Large intestine (tissue), 3 donors: ENCODE results near the gene TWSG1. TPM values are rescaled to one million over a fixed set of nuclear protein-coding genes. Genes with fewer than 3 reads are reported as not detected.

Experiments
- DNase-seq, 2 donors: peaks; one replicate each; pipeline versions ENCODE4 v3.0.0 to v3.0.0-alpha.2; 2013
- H3K27ac ChIP-seq: one replicate; pipeline ENCODE4 v1.5.1; 2013; ENCODE audit warnings: low read length
- H3K27me3 ChIP-seq: 2 replicates; pipeline ENCODE4 v1.6.1; 2013; ENCODE audit warnings: low read length; ENCODE audit not compliant: control insufficient read depth, insufficient read depth
- H3K36me3 ChIP-seq: 2 replicates; pipeline ENCODE4 v1.6.1; 2013; ENCODE audit warnings: low read length; ENCODE audit not compliant: control insufficient read depth, insufficient read depth
- H3K4me1 ChIP-seq: one replicate; pipeline ENCODE4 v1.6.1; 2013; ENCODE audit warnings: low read length; ENCODE audit not compliant: control insufficient read depth, insufficient read depth
- H3K4me3 ChIP-seq: one replicate; pipeline ENCODE4 v1.5.1; 2013; ENCODE audit warnings: low read length
- H3K9me3 ChIP-seq: one replicate; pipeline ENCODE4 v1.6.1; 2013; ENCODE audit warnings: mild to moderate bottlenecking, low read depth, low read length, moderate library complexity; ENCODE audit not compliant: control insufficient read depth
- WGBS: methylation state at CpG from one replicate; pipeline ENCODE4 v1.1.5; 2013; ENCODE audit warnings: low lambda C conversion rate; ENCODE audit not compliant: insufficient coverage; 5-methylcytosine and 5-hydroxymethylcytosine counted together
- polyA plus RNA-seq: library from polyadenylated mRNA; unstranded; fragments of 120-200 nt; gene quantifications from one replicate; pipeline ENCODE4 v1.2.1, GENCODE V29; 2013

TWSG1 gene
- polyA plus RNA-seq, 1 donor, result 28.9 TPM

DNA sequence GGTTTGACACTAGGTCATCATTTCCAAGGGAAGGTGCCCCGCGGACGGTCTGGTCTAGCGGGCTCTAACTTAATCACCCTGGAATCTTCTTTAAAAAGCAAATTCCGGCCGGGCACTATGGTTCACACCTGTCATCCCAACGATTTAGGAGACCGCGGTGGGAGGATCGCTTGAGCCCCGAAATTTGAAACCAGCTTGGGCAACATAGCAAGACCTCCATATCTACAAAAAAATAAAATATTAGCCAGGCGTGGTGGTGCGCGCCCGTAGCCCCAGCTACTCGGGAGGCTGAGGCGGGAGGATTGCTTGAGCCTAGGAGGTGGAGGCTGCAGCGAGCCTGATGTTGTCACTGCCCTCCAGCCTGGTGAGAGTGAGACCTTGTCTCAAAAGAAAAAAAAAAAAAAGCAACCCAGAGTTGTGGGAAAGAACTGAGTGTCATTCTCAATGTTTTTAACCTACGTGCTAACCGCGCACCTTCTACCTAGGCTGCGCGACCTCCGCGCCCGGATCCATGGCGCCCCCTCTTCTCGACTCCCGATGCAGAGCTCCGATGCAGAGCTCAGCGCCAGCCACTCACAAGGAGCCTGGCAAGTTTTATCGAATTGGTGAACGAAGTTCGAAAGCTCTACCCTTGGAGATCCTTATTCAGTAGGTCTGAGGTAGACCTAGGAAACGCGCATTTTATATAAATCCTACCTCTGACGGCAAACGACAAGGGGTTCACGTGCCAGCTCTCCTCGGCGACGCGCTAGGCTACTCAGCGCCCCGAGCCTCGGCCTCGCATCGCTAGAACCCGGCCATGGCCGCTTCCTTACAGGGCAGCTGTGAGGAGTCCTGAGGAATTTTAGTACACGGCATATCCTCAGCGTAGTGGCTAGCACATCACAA is 888 bp upstream of the TWSG1 start:
- Histone ChIP-seq H3K4me3 (peak overlapping the region; percentile 56), H3K4me1 (peaks cover 4% of the 10 kb centered on the region), H3K36me3 (peaks cover 2% of the 10 kb centered on the region), H3K9me3 (peaks cover 3% of the 10 kb centered on the region), H3K27me3 (peaks cover 5% of the 10 kb centered on the region), H3K27ac (peak overlapping the region; percentile 60)
- no peak for DNase-seq
- 54% methylated on average over 8 of the region's 52 CpGs for WGBS

DNA sequence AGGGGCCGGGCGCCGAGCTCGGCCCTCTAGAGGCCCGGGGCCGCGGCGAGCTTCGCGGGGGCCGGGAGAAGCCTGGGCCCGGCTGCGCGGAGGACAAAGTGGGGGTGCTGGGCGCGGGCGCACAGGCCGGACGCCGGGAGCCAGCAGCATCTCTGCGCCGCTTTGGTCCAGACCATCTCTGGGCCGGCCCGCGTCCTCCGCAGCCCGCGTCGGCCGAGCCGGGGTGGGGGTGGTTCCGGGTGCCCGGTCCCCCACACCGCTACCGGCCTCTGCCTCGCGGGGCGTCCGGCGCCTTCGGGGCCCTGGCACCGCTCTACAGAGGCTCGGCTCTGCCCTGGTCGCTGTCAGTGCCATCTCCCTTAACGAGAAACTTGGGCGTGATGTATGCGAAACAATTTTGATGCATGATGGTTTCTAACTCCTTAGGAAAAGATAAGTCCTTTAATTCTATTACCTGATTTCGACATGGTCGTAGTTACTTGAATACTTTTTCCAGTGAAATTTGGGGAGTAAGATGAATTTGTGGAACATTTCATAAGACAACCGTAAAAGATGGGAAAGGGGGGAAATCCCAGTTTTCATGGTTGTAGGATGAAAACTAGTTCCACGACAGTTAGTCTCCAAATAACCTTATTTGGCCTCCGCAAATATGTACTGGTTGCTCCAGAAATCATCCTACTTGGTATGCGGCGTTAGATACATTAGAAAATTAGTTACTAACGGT is 562 bp downstream of the TWSG1 start:
- Histone ChIP-seq H3K27me3 (peaks cover 5% of the 10 kb centered on the region), H3K27ac (peak overlapping the region; percentile 14), H3K9me3 (peaks cover 3% of the 10 kb centered on the region), H3K4me3 (peak overlapping the region; percentile 55), H3K36me3 (peaks cover 5% of the 10 kb centered on the region), H3K4me1 (peaks cover 4% of the 10 kb centered on the region)
- DNase-seq, result peak in 1 of 2 donors; percentile 28
- 0% methylated on average over 3 of the region's 55 CpGs for WGBS

DNA sequence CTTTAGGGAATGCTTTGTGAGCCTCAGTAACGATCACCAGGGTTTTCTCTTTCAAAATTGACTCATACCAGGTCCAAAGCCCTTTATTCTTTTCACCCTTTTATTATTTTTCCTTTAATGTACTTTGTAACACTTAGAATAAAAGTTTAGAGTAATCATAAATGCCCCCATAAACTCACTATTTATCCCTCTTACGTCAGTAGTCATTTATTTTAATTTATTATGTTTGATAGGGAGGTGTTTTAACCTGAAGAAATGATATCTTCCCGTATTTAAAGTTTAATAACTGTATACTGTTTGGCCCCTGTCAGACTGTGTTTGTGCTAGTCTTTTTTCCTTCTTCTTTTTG is 1.1 kb downstream of the TWSG1 start:
- peaks cover 4% of the 10 kb centered on the region for H3K4me1 ChIP-seq
- peaks cover 8% of the 10 kb centered on the region for H3K36me3 ChIP-seq
- peak overlapping the region; percentile 55 for H3K4me3 ChIP-seq
- no peak overlapping the region for H3K27ac ChIP-seq
- DNase-seq, result no peak
- H3K9me3 ChIP-seq, result peaks cover 3% of the 10 kb centered on the region
- peaks cover 5% of the 10 kb centered on the region for H3K27me3 ChIP-seq
- WGBS, result 67% methylated on average over 2 of the region's 3 CpGs

DNA sequence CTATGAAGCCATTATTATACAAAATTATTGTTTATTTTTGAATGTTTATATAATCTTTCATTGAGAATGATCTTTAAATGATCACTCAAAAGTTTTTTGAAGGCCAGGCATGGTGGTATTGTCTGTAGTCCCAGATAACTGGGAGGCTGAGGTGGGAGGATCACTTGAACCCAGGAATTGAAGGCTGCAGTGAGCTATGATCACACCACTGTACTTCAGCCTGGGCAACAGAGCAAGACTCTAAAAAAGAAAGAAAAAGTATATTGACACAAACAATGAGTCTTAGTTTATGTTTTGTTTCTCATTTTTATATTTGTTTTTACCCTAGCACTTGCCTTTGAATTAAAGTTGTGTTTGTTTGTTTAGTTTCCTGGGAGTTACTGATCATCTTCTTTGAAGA is 2.3 kb downstream of the TWSG1 start:
- Histone ChIP-seq H3K27me3 (peaks cover 3% of the 10 kb centered on the region), H3K4me1 (peaks cover 4% of the 10 kb centered on the region)
- no peak for DNase-seq

DNA sequence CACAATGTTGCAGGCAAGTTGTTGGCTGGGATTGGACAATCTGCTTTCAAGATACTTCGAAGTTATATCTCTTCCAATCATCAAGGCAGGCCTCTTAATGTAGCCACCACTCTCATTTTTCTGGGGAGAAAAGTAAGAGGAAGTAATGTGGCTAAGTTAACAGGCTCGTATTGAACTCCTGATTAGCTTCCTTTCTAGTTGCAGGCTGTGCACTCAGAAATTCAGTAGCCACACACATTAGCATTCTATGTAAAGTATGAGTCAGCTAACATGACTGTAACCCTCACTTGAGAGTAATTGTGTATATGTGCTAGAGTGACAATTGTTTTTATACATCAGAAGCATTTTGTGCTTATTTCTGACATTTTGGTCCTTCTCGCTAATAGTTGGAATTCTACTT is 3.3 kb downstream of the TWSG1 start:
- peaks cover 3% of the 10 kb centered on the region for H3K9me3 ChIP-seq
- H3K36me3 ChIP-seq, result peaks cover 12% of the 10 kb centered on the region
- WGBS, result no CpG with 5 or more reads among the region's 3 CpGs
- no peak overlapping the region for H3K27ac ChIP-seq
- peaks cover 3% of the 10 kb centered on the region for H3K27me3 ChIP-seq
- no peak for DNase-seq
- H3K4me1 ChIP-seq, result peaks cover 4% of the 10 kb centered on the region
- H3K4me3 ChIP-seq, result no peak overlapping the region

More for the DNA sequence above, 2.3 kb downstream of the TWSG1 start:
- H3K9me3 ChIP-seq, result peaks cover 3% of the 10 kb centered on the region
- peaks cover 9% of the 10 kb centered on the region for H3K36me3 ChIP-seq
- no peak overlapping the region for H3K4me3 ChIP-seq
- H3K27ac ChIP-seq, result no peak overlapping the region

DNA sequence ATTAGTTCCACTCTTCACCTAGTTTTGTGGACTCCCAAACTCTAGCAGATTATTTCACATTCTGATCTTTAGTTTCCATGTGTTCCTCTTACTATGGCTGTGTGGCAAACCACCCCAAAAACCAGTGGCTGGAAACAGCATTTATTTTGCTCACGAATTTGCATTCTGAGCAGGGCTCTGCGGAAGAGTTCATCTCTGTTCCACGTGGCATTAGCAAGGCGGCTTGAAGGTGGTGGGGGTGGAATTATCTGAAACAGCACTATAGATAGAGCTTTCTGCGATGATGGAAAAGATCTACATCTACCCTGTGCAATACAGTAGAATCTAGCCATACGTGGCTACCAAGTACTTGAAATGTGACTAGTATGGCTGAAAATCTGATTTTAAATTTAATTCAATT is 5.9 kb downstream of the TWSG1 start:
- DNase-seq, result no peak
- Histone ChIP-seq H3K27me3 (no peaks in the 10 kb centered on the region), H3K4me3 (no peak overlapping the region), H3K4me1 (peaks cover under 1% of the 10 kb centered on the region), H3K9me3 (no peaks in the 10 kb centered on the region), H3K36me3 (peaks cover 15% of the 10 kb centered on the region), H3K27ac (no peak overlapping the region)
- 100% methylated on average over 1 of the region's 6 CpGs for WGBS

DNA sequence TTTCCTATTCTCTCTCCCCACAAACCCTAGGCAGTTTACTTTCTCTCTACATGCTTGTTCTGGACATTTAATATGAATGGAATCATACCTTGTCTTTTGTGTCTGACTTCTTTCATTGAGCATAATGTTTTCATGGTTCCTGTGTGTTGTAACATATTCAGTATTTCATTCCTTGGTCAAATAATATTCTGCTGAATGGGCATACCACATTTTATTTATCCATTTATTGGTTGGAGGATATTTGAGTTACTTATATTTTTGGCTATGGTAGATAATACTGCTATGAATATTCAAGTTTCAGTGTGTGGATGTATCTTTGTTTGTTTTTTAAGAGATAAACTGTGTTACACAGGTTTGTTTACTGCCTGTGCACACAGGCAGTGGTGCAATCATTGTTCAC is 9.0 kb downstream of the TWSG1 start:
- H3K36me3 ChIP-seq, result peaks cover 13% of the 10 kb centered on the region
- H3K4me3 ChIP-seq, result no peak overlapping the region
- no peak for DNase-seq
- no peaks in the 10 kb centered on the region for H3K9me3 ChIP-seq
- no peak overlapping the region for H3K27ac ChIP-seq
- H3K4me1 ChIP-seq, result no peaks in the 10 kb centered on the region
- no peaks in the 10 kb centered on the region for H3K27me3 ChIP-seq

DNA sequence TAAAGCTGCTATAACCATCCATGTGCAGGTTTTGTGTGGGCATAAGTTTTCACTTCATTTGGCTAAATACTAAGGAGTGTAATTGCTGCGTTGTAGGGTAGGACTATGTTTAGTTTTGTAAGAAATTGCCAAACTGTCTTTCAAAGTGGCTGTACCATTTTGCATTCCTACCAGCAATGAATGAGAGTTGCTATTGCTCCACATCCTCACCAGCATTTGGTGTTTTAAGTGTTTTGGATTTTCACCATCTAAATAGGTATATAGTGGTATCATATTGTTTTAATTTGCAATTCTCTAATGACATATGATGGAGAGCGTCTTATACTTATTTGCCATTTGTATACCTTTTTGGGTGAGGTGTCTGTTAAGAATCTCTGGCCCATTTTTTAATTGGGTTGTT is 12.2 kb downstream of the TWSG1 start:
- no peak overlapping the region for H3K4me3 ChIP-seq
- H3K27me3 ChIP-seq, result no peaks in the 10 kb centered on the region
- no peak for DNase-seq
- H3K9me3 ChIP-seq, result no peaks in the 10 kb centered on the region
- H3K4me1 ChIP-seq, result no peaks in the 10 kb centered on the region
- H3K27ac ChIP-seq, result no peak overlapping the region
- peaks cover 6% of the 10 kb centered on the region for H3K36me3 ChIP-seq
- no CpG with 5 or more reads among the region's 2 CpGs for WGBS

DNA sequence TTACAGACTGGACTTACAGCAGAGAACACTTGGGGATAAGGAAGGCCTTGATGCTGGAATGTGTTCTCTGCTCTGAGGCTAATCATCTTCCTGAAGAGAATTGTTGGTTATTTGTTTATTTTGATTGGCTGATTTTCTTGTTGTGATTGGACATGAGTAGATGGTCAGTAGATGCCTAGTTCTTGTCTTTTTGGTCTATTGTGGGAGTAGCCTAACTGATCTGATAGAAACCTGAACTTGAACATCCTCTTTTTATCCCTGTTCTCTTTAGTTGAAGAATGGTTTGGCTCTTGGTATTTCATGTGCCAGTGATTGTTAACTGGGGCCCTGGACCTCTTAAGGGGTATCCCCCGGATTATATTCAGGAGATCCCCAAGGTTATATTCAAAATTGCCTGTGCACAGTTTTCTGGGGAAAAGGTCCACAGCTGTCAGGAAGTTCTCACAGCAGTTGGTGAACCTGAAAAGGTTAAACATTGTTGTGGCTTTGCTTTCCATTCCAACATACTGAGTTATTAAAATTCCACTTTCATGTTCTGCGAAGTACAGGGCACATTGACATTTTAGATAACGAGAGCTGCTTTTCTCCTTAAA is 13.6 kb downstream of the TWSG1 start:
- H3K4me1 ChIP-seq, result no peaks in the 10 kb centered on the region
- no CpG with 5 or more reads among the region's 3 CpGs for WGBS
- H3K4me3 ChIP-seq, result no peak overlapping the region
- no peaks in the 10 kb centered on the region for H3K27me3 ChIP-seq
- H3K9me3 ChIP-seq, result no peaks in the 10 kb centered on the region
- DNase-seq, result no peak
- peaks cover 3% of the 10 kb centered on the region for H3K36me3 ChIP-seq
- no peak overlapping the region for H3K27ac ChIP-seq

DNA sequence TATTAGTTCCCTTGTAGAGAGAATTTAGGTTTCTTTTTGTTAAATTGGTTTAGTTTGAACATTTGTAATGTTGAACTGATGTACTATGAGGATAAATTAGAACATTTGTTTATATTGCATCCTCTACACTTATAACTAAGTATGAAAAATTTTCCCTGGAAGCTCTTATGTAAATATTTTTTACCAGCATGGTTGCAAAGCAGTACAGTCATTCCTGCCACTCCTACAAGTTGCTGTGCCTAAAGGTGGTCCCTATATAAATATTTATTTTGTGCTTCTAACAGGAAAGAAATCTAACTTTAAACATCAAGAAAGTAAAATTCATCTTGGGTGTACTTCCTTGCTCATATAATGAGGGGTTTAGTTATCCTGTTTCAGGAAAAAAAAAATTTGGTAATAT is 14.2 kb downstream of the TWSG1 start:
- Histone ChIP-seq H3K27ac (no peak overlapping the region), H3K36me3 (peaks cover 3% of the 10 kb centered on the region), H3K4me1 (no peaks in the 10 kb centered on the region), H3K4me3 (no peak overlapping the region), H3K9me3 (no peaks in the 10 kb centered on the region), H3K27me3 (no peaks in the 10 kb centered on the region)
- DNase-seq, result no peak
